Raji (cell line): ENCODE results near the gene SHISA5.

ENCODE experiments used
- POLR2A ChIP-seq: IDR thresholded peaks from 2 replicates; pipeline ENCODE4 v1.6.1; 2011; ENCODE audit warnings: low read depth, low read length, control low read depth; ENCODE audit not compliant: insufficient read depth

Gene SHISA5

DNA sequence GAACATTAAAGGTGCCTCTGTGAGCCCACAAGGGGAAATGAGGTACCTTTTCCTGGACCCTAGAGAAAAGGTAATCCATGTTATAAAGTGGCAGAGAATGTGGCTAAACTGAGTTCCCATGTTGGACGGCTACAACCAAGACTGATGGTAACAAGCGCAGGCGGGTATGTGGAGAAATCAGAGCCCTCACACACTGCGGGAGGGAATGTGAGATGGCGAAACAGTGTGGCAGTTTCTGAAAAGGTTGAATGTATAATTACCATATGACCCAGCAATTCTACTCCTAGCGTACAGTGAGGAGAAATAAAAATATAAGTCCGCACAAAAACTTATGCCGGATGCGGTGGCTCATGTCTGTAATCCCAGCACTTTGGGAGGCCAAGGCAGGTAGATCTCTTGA, 24.1 kb upstream of the SHISA5 start:
- TF ChIP-seq POLR2A = no peak

DNA sequence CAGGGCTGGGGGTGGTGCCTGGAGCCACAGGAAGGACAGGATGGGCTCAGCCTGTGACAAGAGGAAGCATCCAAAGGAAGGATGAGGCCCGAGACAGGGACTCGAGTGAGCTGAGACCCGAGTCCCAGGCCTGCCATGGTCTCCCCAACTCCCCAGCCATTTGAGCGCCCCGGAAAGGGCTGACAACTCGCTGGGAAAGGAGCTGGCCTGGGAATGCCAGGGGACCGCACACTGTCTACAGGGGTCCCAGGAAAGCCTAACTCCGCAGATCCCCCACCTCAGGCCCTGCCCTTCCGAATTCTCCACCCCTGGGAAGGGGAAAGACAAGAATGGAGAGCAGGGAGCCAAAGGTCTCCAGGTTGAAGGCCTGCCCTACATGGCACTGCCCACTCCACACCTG, 21.0 kb upstream of the SHISA5 start:
- TF ChIP-seq POLR2A = no peak

DNA sequence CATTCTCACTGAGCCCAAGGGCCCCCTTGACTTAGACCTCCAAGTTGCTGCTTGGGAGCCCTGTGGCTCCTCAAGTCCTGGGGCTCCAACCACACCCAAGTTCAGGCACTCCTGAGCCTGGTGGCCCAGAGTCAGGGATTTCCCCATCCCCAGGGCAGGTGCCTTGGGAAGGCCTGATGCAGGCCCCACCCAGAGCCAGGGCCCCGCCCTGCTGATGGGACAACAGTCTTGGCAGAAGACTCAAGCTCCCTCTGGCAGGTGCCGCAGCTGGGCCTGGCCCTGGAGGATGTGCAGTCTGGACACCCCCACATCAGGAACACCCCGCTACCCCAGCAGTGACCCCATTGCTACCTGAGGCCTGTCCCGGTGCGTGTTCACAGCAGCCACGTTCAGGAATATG, 17.7 kb upstream of the SHISA5 start:
- TF ChIP-seq POLR2A = no peak

DNA sequence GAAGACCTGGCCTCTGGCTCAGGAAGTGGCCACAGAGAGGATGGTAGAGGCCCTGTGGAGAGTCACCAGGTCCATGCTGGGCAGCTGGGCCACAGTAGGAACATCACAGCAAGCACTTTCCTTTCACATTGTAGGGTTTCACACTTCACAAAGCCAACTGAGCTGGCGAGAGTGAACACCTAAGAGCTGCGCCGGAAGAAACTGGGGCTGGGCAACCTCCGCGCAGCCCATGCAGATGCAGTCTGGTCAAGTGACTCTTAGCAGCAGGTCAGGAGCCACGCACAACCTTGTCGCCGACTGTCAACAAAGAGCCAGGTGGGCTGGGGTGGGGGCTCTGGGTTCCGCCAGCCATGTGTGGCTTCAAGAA, 15.3 kb upstream of the SHISA5 start:
- no peak for TF ChIP-seq POLR2A

DNA sequence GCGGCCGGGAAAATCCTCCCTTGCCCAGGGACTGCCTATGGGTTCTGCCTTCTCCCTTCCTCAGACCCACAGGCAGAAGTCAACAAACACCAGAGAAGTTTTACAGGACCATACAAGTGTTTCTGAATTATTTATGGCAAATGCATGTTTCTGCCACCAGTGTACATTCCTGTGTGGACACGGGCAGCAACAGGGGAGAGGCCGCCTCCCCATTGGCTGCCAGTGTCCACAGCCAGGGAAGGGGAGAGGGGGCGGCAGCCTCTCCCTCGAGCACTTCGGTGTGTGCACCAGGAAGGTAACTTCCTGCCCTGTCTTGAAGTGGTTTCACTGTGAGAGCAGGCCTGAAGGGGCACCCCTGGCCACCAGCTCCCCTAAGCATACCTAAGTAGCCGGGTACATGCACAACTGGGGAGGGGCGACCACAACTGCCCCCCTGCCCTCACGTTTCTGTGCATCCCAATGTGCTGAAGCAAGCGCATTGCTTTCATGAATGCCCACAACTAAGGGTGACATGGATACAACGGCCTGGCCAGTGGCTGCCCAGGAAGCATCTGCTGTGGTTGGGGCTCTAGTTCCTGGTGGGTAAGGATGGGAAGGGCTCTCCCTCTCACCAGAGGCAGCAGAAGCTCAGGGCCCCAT, 14.8 kb upstream of the SHISA5 start:
- no peak for TF ChIP-seq POLR2A

DNA sequence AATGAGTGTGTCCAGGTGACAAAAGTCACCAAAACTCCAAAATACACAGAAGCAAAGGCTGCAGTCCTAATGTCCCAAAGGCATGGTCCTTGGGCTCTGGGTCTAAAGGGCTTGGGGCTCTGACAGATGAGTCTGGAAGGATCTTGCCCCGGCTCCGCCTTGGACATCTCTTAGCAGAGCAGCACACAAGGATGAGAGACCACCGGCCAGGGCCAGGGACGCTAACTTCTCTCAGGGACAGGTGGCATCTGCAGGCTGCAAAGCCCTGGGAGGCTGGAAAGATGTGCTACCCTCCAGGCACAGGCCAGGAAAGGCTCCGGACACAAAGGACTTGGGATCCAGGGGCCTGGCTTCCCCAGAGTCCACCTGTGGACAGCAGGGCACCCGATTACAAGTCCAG, 14.1 kb upstream of the SHISA5 start:
- TF ChIP-seq POLR2A = no peak

DNA sequence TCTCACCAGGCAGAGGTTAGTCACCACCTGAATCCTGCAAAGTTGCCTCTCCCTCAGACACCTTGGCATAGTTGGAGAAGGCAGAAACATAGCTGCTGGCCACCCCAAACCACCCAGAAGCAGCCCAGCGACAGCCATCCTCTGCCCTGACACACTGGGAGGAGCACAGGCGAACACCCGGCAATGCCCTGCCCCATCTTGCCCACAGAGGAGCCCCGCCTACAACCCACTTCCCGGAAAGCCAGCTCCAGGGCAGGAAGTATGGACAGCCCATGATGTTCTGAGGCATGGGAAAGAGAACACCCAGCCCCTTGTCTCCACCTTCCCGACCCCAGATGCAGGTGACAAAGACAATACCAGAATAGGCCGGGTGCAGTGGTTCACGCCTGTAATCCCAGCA, 12.6 kb upstream of the SHISA5 start:
- TF ChIP-seq POLR2A = no peak

DNA sequence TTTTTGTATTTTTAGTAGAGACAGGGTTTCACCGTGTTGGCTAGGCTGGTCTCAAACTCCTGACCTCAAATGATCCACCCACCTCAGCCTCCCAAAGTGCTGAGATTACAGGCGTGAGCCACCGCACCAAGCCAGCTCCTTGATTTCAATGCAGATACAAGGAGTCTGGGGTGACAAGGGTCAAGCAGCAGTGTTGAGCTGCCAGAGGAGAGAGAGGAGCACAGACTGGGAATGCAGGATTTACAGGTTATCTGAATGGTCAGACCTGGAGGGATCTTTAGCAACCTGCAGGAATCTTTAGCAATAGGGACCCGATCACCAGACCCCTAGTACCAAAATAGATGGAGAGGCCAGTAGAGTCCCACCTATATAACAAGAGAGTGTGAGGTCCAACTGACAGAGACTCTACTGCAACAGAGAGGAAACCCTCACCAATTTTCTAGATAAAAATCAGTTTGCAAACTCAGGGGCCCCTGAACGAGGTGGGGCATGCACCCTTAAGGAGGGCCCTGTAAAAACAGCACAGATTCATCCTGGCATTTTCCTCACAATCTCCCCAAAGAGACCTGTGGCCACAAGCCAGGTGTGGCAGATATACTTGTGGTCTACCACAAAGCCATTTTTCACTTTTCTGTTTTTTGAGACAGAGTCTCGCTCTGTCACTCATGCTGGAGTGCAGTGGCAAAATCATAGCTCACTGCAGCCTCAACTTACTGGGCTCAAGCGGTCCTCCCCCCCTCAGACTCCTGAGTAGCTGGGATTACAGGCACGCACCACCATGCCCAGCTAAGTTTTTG, 10.7 kb upstream of the SHISA5 start:
- no peak for TF ChIP-seq POLR2A

DNA sequence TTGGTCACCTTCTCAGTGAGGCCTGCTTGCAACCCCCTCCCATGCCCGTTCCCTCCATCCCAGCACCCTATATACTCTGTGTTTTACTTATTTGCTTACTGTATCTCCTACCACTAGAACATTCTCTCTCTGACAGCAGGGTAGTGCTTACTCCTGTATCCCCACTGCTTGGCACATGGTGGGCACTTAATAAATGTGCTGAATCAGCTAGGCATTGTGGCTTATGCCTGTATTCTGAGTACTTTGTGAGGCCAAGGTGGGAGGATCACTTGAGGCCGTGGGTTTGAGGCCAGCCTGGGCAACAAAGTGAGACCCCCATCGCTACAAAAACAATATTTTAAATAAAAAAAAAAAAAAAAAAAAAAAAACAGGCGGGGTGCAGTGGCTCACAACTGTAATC, 7.6 kb upstream of the SHISA5 start:
- no peak for TF ChIP-seq POLR2A

DNA sequence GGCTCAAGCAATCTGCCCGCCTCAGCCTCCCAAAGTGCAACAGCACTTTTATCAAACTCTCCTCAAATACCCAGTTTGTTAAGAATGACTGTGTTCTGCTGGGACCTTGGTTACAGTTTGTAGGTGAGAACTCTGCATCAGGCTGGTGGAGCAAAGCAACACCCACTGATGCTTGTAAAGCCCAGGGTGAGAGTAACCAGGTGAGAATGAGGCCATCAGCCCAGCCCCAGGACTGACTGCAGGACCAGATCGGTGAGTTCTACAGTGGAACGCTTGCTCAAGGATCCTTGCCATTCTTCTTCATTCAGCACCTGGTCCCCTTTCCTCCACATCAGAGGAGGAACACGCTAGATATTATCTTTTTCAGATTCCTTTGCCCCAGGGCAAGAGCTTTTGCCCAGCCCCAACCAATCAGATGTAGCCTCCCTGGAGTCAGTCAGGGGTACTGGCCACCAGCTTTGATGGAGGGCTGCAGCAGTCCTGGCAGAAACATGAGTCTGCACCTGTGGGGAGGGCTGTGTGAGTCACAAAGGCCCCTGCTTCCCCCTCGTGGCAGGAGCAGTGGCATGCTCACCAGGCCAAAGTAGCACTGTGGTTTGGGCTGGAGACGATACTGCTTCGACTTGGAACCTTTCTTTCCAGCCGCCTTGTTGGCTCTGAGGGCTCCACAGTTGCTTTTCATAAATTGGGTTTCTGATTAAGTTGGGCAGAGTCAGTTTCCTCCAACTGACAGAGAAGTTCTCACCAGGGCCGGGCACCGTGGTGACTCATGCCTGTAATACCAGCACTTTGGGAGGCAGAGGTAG, 3.5 kb upstream of the SHISA5 start:
- TF ChIP-seq POLR2A = 0 out of 2 replicates have a peak, but pooled peaks have one; percentile 17

DNA sequence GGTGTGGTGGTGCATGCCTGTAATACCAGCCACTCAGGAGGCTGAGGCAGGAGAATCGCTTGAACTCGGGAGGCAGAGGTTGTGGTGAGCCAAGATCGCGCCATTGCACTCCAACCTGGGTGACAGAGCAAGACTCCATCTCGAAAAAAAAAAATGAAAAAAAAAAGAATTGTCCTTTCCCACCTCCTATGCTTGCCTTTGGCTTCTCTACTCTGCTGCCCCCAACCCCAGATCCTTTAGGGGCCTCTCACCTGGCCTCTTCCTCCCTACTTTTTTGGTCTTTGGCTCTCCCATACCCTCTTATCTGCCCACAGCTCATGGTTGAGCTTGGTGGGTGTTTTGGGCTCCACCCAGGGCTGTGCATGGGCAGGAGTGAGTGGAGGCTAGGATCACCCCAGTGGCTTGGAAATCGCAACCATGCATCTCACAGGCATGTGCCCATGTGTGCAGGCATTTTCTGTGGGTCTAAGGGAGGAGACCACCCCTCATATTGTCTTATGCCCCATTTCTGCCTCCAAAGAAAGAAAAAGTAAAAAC, 2.1 kb upstream of the SHISA5 start:
- no peak for TF ChIP-seq POLR2A

DNA sequence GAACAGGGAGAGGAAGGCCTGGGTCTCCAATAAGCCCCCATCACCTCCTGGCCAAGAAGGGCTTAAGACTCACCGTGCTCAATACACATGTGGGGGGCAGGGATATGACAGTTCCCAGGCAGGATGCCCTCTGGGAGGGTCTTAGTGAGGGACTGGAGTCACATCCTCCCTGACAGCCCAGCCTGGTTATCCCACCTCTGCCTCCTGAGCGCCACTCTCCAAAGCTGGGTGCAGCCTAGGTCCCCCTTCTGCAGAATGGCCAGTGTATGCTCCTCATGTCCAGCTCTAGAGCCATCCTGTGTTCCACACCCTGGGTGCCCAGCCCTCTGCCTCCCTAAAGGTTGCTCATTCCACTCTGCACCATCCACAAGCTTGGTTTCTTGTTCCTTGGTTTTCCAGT, 1.2 kb upstream of the SHISA5 start:
- TF ChIP-seq POLR2A = no peak

DNA sequence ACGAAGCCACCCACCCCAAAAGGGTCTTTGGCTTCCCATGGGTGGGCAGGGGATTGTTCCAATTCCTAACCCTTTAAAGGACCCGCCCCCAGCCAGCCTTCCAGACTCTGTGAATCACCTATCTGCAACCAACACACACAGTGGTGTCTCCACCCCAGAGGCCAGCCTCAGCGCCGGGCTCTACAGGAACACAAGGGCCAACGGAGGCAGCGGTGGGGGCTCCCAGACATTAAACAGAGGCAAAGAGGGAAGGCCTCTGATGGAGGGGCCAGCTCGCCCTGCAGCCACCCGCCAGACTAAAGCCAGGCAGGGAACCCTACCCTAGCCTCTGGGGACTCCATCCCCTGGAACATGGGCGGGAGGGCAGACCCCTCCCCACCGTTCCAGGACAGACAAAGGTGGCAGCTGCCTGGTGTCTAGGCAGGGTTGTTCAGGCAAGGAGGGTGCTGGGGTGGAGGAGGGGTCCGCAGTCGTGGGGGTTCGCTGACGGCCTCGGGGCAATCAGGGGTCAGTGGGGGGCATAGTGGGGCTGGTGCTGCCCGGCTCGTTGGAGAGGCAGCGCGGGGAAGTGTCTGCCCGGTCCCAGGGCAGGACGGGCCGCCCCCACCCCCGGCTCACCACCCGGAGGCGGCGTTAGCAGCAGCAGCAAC, 448 bp downstream of the SHISA5 start:
- TF ChIP-seq POLR2A = no peak

DNA sequence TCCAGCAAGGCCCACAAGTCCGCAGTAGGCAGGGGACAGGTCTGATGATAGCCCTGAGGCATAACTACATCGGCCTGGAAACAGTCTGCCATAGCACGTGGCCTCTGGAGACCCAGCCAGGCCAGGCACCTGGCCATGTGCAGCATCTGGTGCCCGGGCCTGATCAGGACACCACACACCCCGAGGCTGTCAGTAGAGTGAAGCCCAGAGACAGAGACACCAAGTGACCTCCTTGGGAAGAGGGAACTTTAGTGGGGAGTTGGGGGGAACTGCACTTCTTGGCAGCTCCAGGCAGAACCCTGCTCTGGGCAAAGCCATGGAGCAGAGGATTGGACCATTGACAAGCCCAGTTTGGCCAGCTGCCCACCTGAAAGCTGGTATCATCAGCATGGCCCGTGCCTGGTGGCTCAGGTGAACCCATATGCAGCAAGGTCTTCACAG, 1.2 kb downstream of the SHISA5 start:
- TF ChIP-seq POLR2A = no peak

DNA sequence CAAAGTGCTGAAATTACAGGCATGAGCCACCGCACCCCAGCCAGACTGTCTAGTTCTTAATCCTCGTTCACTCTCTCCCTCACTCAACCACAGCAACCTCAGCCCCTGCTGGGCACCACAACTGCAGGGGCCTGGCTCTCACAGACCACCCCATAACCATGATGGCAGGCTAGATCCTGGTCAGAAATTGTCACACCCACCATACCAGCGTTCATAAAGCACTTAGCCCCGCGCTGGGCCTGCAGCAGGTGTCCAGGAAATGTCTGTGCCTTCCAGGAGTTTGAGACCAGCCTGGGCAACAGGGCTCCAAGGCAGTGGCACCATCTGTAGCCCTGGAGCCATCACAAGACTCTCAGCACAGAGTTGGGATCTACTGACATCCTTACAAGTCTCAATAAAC, 1.9 kb downstream of the SHISA5 start:
- no peak for TF ChIP-seq POLR2A
